OCI-LY3 (cell line): ENCODE data around the gene GPR176.

Experiments
- H2AFZ ChIP-seq: fragments of 200-600, 300-600 bp; shearing (Covaris generic); 2 replicates; pipeline ENCODE4 v1.6.0; 2014; ENCODE audit warnings: antibody characterized with exemption, low read depth, low read length
- H3K27ac ChIP-seq: fragments of 200-600, 300-600 bp; sonication (generic); 2 replicates; pipeline ENCODE4 v1.5.1; 2014; ENCODE audit warnings: mild to moderate bottlenecking, low read length, moderate library complexity, mixed read lengths
- H3K27me3 ChIP-seq: fragments of 200-600, 300-600 bp; sonication (generic); 2 replicates; pipeline ENCODE4 v1.6.1; 2014; ENCODE audit warnings: low read depth, low read length, mixed read lengths
- H3K36me3 ChIP-seq: fragments of 200-600, 300-600 bp; sonication (generic); replicated peaks from 2 replicates; pipeline ENCODE3; 2014; ENCODE audit warnings: low read depth, low read length, mixed read lengths
- H3K4me1 ChIP-seq: fragments of 300-600, 200-600 bp; sonication (generic); 2 replicates; pipeline ENCODE4 v1.6.1; 2014; ENCODE audit warnings: low read length, mixed read lengths
- H3K4me2 ChIP-seq: fragments of 200-600, 300-600 bp; sonication (generic); 2 replicates; pipeline ENCODE4 v1.6.1; 2014; ENCODE audit warnings: low read length, mixed read lengths
- H3K4me3 ChIP-seq: fragments of 300-600, 200-600 bp; sonication (generic); 2 replicates; pipeline ENCODE4 v1.5.1; 2014; ENCODE audit warnings: antibody characterized with exemption, mild to moderate bottlenecking, low read length, moderate library complexity
- H3K79me2 ChIP-seq: fragments of 300-600, 200-600 bp; shearing (Covaris generic); 2 replicates; pipeline ENCODE4 v1.6.1; 2014; ENCODE audit warnings: mild to moderate bottlenecking, low read length, mixed read lengths
- H3K9ac ChIP-seq: fragments of 300-600, 200-600 bp; shearing (Covaris generic); 2 replicates; pipeline ENCODE4 v1.6.0; 2014; ENCODE audit warnings: mild to moderate bottlenecking, low read length, moderate library complexity
- H3K9me3 ChIP-seq: fragments of 200-600, 300-600 bp; shearing (Covaris generic); 2 replicates; pipeline ENCODE4 v1.6.1; 2014; ENCODE audit warnings: low read length, mixed read lengths; ENCODE audit not compliant: insufficient read depth
- H4K20me1 ChIP-seq: fragments of 200-600, 300-600 bp; sonication (generic); 2 replicates; pipeline ENCODE4 v1.6.1; 2016; ENCODE audit warnings: low read length, mixed read lengths; ENCODE audit not compliant: insufficient read depth
- EZH2phosphoT487 ChIP-seq: fragments of 200-600 bp; shearing (Covaris generic); IDR thresholded peaks from 2 replicates; pipeline ENCODE4 v1.6.1; 2018; ENCODE audit warnings: antibody characterized with exemption, mixed run types, low read depth
- TF ChIP-seq, protein P1 (sequence below): fragments of 200-600, 300-600 bp; sonication (generic); IDR thresholded peaks from 2 replicates; pipeline ENCODE4 v1.5.1; 2014; ENCODE audit warnings: antibody characterized with exemption, low read length, low read depth

The GPR176 gene

DNA sequence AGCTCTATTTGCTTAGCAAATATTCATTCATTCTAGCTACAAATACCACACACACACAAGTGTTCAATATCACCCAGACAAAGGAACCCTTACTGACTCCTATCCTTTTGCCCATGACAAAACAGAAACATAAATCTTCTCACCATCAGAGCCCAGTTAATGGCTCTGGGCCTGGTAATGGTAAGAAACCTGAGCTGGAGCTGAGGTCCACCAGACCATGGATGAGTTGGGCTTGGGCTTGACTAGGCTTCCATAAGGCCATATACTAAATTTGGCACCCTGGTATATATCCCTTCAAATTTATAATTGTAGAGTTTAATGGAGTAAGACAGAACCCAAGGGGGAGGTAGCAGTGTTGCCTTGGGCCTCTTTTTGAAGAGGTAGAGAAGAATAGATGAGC lies 29.4 kb downstream of the GPR176 start:
- TF ChIP-seq, protein P1, sequence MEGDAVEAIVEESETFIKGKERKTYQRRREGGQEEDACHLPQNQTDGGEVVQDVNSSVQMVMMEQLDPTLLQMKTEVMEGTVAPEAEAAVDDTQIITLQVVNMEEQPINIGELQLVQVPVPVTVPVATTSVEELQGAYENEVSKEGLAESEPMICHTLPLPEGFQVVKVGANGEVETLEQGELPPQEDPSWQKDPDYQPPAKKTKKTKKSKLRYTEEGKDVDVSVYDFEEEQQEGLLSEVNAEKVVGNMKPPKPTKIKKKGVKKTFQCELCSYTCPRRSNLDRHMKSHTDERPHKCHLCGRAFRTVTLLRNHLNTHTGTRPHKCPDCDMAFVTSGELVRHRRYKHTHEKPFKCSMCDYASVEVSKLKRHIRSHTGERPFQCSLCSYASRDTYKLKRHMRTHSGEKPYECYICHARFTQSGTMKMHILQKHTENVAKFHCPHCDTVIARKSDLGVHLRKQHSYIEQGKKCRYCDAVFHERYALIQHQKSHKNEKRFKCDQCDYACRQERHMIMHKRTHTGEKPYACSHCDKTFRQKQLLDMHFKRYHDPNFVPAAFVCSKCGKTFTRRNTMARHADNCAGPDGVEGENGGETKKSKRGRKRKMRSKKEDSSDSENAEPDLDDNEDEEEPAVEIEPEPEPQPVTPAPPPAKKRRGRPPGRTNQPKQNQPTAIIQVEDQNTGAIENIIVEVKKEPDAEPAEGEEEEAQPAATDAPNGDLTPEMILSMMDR: no peak
- no peak for TF ChIP-seq EZH2phosphoT487
- no peak overlapping the region for H3K9ac ChIP-seq
- no peak overlapping the region for H3K4me3 ChIP-seq
- no peak overlapping the region for H2AFZ ChIP-seq
- H3K27me3 ChIP-seq: no peaks in the 10 kb centered on the region
- no peak overlapping the region for H3K27ac ChIP-seq
- H3K4me2 ChIP-seq: no peak overlapping the region
- H3K9me3 ChIP-seq: no peaks in the 10 kb centered on the region
- no peaks in the 10 kb centered on the region for H3K4me1 ChIP-seq
- H3K36me3 ChIP-seq: no peaks in the 10 kb centered on the region
- no peaks in the 10 kb centered on the region for H3K79me2 ChIP-seq
- no peaks in the 10 kb centered on the region for H4K20me1 ChIP-seq

DNA sequence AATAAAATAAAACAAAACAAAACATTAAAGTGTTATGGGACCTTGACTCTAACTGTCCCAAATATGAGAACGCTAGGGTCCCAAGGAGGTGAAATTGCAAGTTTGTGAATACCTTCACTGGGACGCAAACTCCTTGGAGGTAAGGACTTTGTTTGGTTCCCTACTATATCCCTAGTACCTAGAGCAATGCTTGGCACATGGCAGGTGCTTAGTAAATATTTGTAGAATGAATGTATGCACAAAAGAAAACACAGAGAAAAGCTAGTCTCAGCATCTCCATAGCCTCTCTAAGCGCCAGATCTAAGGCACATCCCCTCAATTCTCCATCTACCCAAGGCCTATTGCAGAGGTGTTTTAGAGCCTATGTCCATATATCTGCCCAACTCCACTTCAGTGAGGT lies 30.5 kb downstream of the GPR176 start:
- H3K27ac ChIP-seq: no peak overlapping the region
- no peaks in the 10 kb centered on the region for H3K79me2 ChIP-seq

DNA sequence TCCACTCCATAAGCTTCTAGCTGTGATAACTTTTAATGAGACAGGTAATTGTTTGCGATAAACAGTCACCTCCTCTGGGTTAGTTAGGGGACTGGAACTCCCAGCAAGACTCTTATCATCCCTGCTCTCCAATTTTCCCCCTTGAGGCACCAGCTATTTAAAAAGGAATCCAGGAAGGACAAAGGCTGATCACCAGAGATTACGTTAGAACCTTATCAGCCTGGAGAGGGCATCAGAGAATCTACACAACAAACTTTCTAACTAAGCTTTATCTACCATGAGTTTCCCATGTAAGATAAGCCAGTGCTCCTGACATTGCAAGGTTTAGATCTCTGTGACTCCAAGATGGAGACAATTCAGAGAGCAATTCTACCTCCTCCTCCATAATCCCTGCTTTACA lies 31.3 kb downstream of the GPR176 start:
- no peak overlapping the region for H3K9ac ChIP-seq
- no peak overlapping the region for H3K27ac ChIP-seq
- H4K20me1 ChIP-seq: no peaks in the 10 kb centered on the region
- H3K79me2 ChIP-seq: no peaks in the 10 kb centered on the region
- H3K4me1 ChIP-seq: no peaks in the 10 kb centered on the region
- no peak overlapping the region for H3K4me2 ChIP-seq
- TF ChIP-seq, protein P1: 0 out of 2 replicates have a peak, but pooled peaks have one; percentile 12
- TF ChIP-seq EZH2phosphoT487: no peak
- no peak overlapping the region for H2AFZ ChIP-seq
- no peaks in the 10 kb centered on the region for H3K9me3 ChIP-seq
- H3K4me3 ChIP-seq: no peak overlapping the region
- no peaks in the 10 kb centered on the region for H3K36me3 ChIP-seq
- H3K27me3 ChIP-seq: no peaks in the 10 kb centered on the region; the same call in 1 of the 2 replicates

More for the DNA sequence above, 30.5 kb downstream of the GPR176 start:
- Histone ChIP-seq H3K27me3 (no peaks in the 10 kb centered on the region), H3K4me1 (no peaks in the 10 kb centered on the region), H4K20me1 (no peaks in the 10 kb centered on the region), H3K9me3 (no peaks in the 10 kb centered on the region), H3K9ac (no peak overlapping the region), H3K4me2 (no peak overlapping the region), H3K36me3 (no peaks in the 10 kb centered on the region), H2AFZ (no peak overlapping the region), H3K4me3 (no peak overlapping the region)
- TF ChIP-seq EZH2phosphoT487: no peak
- TF ChIP-seq, protein P1: no peak

DNA sequence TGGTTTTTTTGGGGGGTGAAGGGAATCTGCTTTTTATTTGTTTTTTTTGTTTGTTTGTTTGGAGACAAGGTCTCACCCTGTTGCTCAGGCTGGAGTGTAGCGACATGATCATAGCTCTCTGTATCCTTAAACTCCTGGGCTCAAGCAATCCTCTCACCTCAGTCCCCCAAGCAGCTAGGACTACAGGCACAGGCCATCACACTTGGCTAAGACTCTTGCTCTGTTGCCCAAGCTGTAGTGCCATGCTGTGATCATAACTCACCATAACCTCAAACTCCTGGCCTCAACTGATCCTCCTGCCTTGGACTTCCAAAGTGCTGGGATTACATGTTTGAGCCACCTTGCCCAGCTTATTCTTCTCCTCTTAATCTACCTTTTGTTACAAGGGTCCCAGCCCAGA lies 31.8 kb downstream of the GPR176 start:
- H3K9me3 ChIP-seq: no peaks in the 10 kb centered on the region
- H3K27me3 ChIP-seq: no peaks in the 10 kb centered on the region; the same call in 1 of the 2 replicates
- H3K4me2 ChIP-seq: no peak overlapping the region
- no peak overlapping the region for H3K9ac ChIP-seq
- H3K79me2 ChIP-seq: no peaks in the 10 kb centered on the region
- no peaks in the 10 kb centered on the region for H4K20me1 ChIP-seq
- H3K27ac ChIP-seq: no peak overlapping the region
- H3K4me3 ChIP-seq: no peak overlapping the region
- no peaks in the 10 kb centered on the region for H3K4me1 ChIP-seq
- no peak for TF ChIP-seq EZH2phosphoT487
- TF ChIP-seq, protein P1: no peak
- no peak overlapping the region for H2AFZ ChIP-seq
- H3K36me3 ChIP-seq: no peaks in the 10 kb centered on the region
